GM18858 (cell line): ENCODE data around the gene MR1.

Source experiments
- ATAC-seq: cut with Tn5 transposase; IDR thresholded peaks from one replicate; pipeline ENCODE4 v1.9.1; 2021; ENCODE audit not compliant: unreplicated experiment

The MR1 gene

GRCh38 chr1:181089676-181090544, 56.1 kb downstream of the MR1 start:
- no peak for ATAC-seq

DNA sequence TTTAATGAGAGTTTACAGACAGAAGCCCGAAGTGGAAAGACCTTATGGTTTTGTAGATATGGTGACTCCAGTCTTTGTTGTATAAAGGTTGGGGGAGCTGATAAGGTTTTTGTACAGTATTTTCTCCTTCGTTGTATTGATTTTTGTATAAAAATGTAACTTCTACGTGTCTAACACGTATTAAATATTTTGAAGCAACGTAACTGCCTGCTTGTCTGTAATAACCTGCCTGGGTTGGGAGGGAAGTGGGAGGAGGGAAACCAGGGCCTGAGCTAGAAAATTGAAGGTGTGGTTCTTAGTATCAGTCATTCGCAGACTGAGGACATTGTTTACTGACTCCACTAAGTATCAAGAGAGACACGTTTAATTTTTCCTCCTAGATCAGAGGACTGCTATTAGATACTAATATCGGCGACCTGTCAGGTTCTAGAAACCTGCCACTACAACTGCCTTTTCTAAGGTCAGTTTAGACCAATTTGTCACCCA, 56.9 kb downstream of the MR1 start:
- no peak for ATAC-seq

DNA sequence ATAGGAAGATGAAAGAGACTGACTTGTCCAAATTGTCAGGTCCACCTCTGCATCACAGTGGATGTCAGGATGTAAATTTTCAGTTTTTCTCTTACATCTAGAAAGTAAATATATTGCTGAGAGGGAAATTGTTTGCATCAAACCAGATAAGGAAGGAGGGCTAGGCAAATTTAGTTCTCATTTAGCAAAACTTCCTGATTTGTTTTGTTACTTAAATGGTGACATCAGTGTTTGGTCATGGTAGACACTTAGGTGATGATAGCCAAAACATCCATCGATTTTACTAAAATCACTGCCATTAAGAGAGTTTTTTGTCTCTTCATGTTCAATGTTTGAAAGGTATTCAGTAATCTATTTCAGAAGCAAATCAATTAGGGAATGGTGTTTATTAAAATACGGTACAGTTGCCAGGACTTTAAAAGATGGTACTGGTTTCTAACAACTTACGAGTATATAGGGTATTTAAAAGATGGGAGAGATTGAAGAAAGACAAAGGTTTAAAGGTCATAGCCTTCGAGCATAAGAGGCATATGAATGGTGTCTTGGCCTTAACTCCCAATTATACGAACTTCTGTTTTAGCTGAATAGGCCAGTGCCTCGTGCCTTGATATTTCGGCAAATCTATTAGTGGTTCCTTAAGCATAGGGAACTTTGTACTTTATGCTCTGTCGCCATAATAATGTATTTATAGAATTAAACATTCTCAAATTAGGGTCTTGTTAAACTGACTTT, 57.7 kb downstream of the MR1 start:
- ATAC-seq = no peak

GRCh38 chr1:181092056-181092455, 58.3 kb downstream of the MR1 start:
- no peak for ATAC-seq

- ATAC-seq = no peak
Observed at GRCh38 chr1:181092883-181093458, 59.2 kb downstream of the MR1 start.

- no peak for ATAC-seq
Observed at GRCh38 chr1:181094416-181095212, 60.8 kb downstream of the MR1 start.

DNA sequence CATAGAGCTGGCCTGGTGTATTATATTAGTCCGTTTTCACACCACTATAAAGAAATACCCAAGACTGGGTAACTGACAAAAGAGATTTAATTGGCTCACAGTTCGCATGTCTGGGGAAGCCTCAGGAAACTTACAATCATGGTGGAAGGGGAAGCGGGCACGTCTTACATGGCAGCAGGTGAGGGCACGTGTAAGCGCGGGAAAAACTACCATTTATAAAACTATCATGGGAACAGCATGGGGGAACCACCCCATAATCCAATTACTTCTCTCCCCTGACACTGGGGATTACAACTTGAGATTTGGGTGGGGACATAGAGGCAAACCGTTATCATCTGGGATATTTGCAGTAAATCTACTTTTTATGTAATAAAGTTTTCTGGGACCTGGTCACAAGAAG, 61.5 kb downstream of the MR1 start:
- no peak for ATAC-seq

DNA sequence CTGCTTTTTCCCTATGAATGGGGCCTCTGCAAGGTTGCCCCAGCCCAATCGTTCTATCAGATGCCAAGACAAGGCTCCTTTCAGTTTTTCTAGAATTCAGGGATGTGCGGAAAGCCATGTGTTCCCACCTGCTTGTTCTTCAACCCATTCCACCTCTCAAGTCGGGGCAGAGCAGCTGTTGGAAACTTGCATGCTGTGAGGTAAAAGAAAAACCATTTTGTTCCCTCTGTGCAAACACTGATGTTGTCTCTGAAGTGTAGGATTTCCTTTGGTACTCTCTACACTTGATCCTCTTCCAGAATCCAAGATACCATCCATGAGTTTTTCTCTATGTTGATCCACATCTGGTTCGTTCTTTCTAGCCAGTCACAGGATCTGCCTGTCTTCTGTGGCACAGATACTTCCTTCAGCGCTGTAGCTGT, 62.0 kb downstream of the MR1 start:
- no peak for ATAC-seq

GRCh38 chr1:181097242-181097641, 63.5 kb downstream of the MR1 start:
- ATAC-seq = no peak

- peak; percentile 68 for ATAC-seq
Observed at GRCh38 chr1:181099152-181100014, 65.6 kb downstream of the MR1 start.

GRCh38 chr1:181100015-181100905, 66.5 kb downstream of the MR1 start:
- no peak for ATAC-seq

DNA sequence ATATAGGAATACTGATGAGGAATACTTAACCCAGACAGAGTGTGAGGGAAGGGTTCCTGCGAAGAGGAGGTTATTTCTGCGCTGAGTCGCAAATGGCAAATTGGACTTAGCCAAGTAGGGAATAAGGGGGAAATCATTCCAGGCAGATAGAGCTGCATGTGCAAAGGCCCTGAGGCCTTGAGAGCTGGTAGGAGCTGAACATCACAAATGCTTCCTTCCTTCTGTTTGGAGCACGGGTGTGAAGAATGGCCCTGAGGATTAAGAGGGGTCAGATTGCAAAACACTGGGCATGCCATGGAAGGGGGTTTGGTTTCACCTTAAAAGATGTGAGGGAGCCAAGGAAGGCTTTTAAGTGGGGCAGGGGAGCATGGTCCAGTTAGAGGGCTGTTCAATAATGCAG, 67.2 kb downstream of the MR1 start:
- no peak for ATAC-seq

DNA sequence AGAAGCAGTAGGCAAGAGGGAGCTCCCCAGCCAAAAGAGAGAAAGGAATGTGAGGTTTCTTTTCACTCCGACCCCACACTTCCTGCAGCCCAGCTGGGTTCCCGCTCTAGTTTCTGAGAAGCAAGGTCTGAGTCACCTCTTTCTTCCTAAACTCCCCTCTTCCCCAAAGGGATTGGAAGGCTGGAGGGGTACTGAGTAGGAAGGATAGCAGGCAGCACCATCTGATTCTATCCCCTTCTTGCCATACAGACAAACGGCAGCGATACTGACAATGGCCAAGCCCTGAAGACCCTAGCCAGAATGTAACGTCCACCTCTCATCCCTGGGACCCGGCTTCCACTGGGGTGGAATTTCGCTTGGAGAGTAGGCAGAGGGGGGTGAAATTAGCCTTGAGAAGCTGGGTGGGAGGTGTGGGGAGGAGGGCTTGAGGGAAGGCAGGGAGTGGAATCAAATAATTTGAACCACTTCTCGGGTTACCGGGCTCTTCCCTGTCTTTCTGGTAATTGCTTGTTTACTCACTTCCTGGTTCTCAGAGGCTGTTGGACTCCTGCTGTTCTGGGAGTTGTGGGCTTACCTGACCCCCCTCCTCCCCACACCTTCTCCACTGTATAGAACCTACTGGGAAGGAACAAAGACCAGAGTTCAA, 67.9 kb downstream of the MR1 start:
- ATAC-seq = no peak

- no peak for ATAC-seq
Observed at GRCh38 chr1:181102841-181103240, 69.1 kb downstream of the MR1 start.

DNA sequence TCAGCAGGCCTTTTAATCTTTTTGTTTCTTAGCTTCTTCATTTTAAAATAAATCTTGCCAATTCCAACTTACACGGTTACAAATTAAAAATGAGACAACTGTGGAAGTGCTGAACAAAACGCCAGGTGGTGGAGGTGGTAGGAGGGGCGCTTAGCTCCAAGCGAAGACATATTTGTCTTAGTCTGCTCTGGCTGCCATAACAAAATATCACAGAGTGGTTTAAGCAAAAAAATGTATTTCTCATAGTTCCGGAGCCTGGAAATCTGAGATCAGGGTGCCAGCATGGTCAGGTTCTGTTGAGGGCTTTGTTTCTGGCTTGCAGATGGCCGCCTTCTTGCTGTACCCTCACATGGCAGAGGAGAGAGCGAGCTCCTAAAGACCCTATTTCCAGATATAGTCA, 69.6 kb downstream of the MR1 start:
- no peak for ATAC-seq

DNA sequence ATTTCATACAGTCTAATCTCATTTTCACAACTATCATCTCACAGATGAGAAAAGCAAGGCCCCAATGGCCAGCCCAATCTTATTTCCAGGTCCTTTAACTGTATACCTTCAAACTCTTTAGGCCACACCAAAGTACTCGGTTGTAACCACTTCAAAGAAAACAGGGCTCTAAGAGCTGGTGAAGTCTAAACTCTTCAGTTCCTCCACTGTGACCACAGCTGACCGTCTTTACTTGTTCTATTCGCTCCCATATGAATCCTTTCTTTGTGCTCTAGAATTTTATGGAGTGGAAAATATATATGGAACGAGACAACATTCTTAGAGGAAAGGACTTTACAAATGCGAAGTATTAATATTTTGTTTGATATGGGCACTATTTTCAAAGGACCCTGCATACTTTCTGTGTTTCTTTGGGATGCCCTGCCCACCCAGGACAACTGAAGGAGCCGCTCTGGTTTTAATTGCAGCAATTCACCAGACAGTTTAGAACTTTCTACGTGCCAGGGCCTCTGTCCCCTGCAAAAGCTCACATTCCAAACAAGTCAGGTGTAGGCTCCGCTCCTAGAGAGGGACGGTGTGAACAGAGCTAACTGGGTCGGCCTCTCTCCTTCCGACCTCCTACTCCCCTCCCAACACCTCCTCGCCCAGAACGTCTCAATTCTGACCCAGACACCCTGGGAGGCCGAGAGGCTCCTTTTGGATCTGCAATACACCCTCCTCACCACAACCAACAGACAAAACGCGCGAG, 70.4 kb downstream of the MR1 start:
- ATAC-seq = no peak

- no peak for ATAC-seq
Observed at GRCh38 chr1:181104790-181105133, 71.0 kb downstream of the MR1 start.
